Neutrophil (primary cell): ENCODE results near the gene AMPD3.
A peak's percentile ranks its signal among the peaks of the same experiment; 100 is the strongest.

Source experiments
- H3K27ac ChIP-seq: fragments of 200-600 bp; sonication (generic); 2 replicates; pipeline ENCODE4 v1.5.1; 2016; ENCODE audit warnings: mild to moderate bottlenecking, moderate library complexity
- H3K27me3 ChIP-seq: fragments of 200-600 bp; sonication (generic); 2 replicates; pipeline ENCODE4 v1.6.0; 2016; ENCODE audit warnings: mild to moderate bottlenecking
- H3K36me3 ChIP-seq: fragments of 200-600 bp; sonication (generic); 2 replicates; pipeline ENCODE4 v1.5.1; 2017
- H3K4me1 ChIP-seq, 2 experiments: fragments of 200-600 bp in 1 of 2; sonication (generic) in 1 of 2; 1 replicate in 1 of 2; 2 replicates in 1 of 2; pipeline versions ENCODE4 v1.5.1 to v1.6.1; 2013 to 2016; ENCODE audit warnings: low read depth in 1 of 2, low read length in 1 of 2, mild to moderate bottlenecking in 1 of 2, moderate library complexity in 1 of 2; ENCODE audit not compliant: control insufficient read depth in 1 of 2, insufficient read depth in 1 of 2
- H3K4me3 ChIP-seq, 2 experiments: fragments of 200-600 bp in 1 of 2; sonication (generic) in 1 of 2; 1 replicate in 1 of 2; 2 replicates in 1 of 2; pipeline ENCODE4 v1.5.1; 2013 to 2016; ENCODE audit warnings: low read depth in 1 of 2, low read length in 1 of 2, mild to moderate bottlenecking in 1 of 2, moderate library complexity in 1 of 2
- H3K9me3 ChIP-seq: fragments of 200-600 bp; sonication (generic); 2 replicates; pipeline ENCODE4 v1.5.1; 2016
- CTCF ChIP-seq: fragments of 200-600 bp; sonication (generic); IDR thresholded peaks from 2 replicates; pipeline ENCODE4 v1.5.1; 2016; ENCODE audit warnings: antibody characterized with exemption

AMPD3 gene

GRCh38 chr11:10462746-10463300, 7.8 kb downstream of the AMPD3 start:
- no peak for TF ChIP-seq CTCF
- no peaks in the 10 kb centered on the region for H3K9me3 ChIP-seq
- peaks cover 71 to 75% of the 10 kb centered on the region in 2 experiments for H3K4me1 ChIP-seq
- H3K27ac ChIP-seq, result peak overlapping the region; percentile 96
- H3K27me3 ChIP-seq, result no peaks in the 10 kb centered on the region
- H3K36me3 ChIP-seq, result peaks cover 46% of the 10 kb centered on the region
- H3K4me3 ChIP-seq, result no peak overlapping the region

- TF ChIP-seq CTCF, result no peak
- Histone ChIP-seq H3K27ac (peak overlapping the region; percentile 80), H3K27me3 (no peaks in the 10 kb centered on the region), H3K4me1 (peaks cover 20 to 40% of the 10 kb centered on the region in 2 experiments), H3K36me3 (peaks cover 31% of the 10 kb centered on the region), H3K4me3 (no peak overlapping the region), H3K9me3 (no peaks in the 10 kb centered on the region)
These were observed 18.3 kb downstream of the AMPD3 start for GRCh38 chr11:10473371-10473770.

GRCh38 chr11:10474551-10474950, 19.5 kb downstream of the AMPD3 start:
- Histone ChIP-seq H3K27me3 (no peaks in the 10 kb centered on the region), H3K4me1 (peaks cover 20 to 39% of the 10 kb centered on the region in 2 experiments), H3K9me3 (no peaks in the 10 kb centered on the region), H3K27ac (peak overlapping the region; percentile 80), H3K4me3 (no peak overlapping the region), H3K36me3 (peaks cover 42% of the 10 kb centered on the region)
- TF ChIP-seq CTCF, result no peak

DNA sequence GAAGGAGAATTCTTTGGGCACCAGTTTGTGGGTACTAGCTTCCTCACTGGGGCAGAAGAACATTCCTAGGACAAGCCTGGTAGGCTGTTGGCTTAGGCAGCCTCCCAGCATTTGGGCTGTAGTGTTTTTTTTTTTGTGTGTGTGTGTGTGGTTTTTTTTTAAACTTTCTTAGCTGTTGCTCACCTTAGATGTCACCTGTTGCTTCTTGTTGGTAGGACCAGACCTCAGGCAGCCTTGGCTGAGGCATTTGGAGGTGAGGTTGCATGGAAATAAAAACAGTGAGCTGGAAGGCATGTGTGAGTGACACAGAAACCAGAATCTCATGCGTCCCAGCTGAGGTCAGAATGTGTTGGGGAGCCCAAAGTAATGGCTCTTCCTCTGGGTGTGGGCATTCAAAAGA, 21.3 kb downstream of the AMPD3 start:
- Histone ChIP-seq H3K4me3 (no peak overlapping the region), H3K36me3 (peaks cover 59% of the 10 kb centered on the region), H3K27ac (peak overlapping the region; percentile 80), H3K9me3 (no peaks in the 10 kb centered on the region), H3K27me3 (no peaks in the 10 kb centered on the region), H3K4me1 (peaks cover 20 to 39% of the 10 kb centered on the region in 2 experiments)
- no peak for TF ChIP-seq CTCF

DNA sequence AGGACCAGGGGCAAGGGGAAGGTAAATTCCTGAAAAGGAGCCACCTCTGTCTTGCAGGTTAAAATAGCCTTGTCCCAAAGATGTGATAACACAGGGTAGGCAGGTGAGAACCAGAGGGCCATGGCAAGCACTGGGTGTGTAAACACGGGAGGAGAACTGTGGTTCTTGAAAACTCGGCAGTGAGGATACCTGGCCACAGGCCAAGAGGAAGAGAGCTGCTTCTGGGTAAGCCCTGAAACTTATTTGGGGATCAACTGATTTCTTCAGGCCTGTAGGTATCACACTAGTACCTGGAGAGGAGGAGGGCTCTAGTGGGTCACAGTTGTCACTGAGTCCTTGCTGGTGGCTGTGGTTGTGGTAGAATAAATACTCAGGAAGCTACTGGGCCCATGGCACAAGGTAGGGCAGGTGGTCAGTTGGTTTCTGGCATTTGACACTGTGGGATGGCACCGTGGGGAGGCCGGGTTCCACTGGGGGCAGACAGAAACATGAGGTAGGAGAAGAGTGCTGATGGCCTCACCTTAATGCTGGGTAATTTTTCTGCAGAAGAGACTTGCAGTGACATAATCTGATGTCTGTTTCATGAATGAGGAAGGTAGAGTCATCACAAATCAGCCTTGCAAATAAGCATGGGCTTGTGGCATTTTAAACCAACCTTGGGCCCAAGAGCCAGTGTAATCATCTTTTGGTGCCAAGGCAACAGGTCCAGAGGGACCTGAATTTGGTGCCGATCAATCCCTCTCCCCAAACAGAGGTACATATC, 22.0 kb downstream of the AMPD3 start:
- no peak for TF ChIP-seq CTCF
- Histone ChIP-seq H3K27me3 (no peaks in the 10 kb centered on the region), H3K4me1 (peaks cover 20 to 39% of the 10 kb centered on the region in 2 experiments), H3K9me3 (no peaks in the 10 kb centered on the region), H3K4me3 (no peak overlapping the region), H3K27ac (peak overlapping the region; percentile 80), H3K36me3 (peaks cover 67% of the 10 kb centered on the region)
